Ovary (tissue), 10 donors: Measurements from ENCODE around the gene POMGNT1. TPM values are rescaled to one million over a fixed set of nuclear protein-coding genes. Genes with fewer than 3 reads are reported as not detected.
"Not testable (repeated sequence)": the region's sequence is repeated elsewhere in the genome, so short reads cannot be mapped to it uniquely, and the experiment has no call there.

Experiments used
- DNase-seq, 5 donors: peaks; one replicate each; pipeline ENCODE4 v3.0.0-alpha.2; 2019 to 2020
- H3K27ac ChIP-seq, 2 donors: fragments of 200-600 bp; one replicate each; pipeline versions ENCODE4 v1.5.1 to v1.8.0; 2019 to 2022
- H3K27me3 ChIP-seq: fragments of 200-600 bp; one replicate; pipeline ENCODE4 v1.8.0; 2022
- H3K36me3 ChIP-seq: fragments of 200-600 bp; sonication (generic); one replicate; pipeline ENCODE4 v1.5.1; 2019
- H3K4me1 ChIP-seq: one replicate; pipeline ENCODE4 v1.8.1; 2013; ENCODE audit warnings: mild to moderate bottlenecking, moderate library complexity; ENCODE audit not compliant: insufficient read depth
- H3K4me3 ChIP-seq: fragments of 200-600 bp; sonication (generic); one replicate; pipeline ENCODE4 v1.5.1; 2017
- H3K9me3 ChIP-seq, 2 donors: fragments of 200-600 bp in 1 of 2; sonication (generic) in 1 of 2; one replicate each; pipeline versions ENCODE4 v1.5.1 to v1.8.1; 2013 to 2019; ENCODE audit warnings: mild to moderate bottlenecking in 1 of 2, moderate library complexity in 1 of 2
- EP300 ChIP-seq: sonication (generic); formaldehyde crosslinking; IDR thresholded peaks from one replicate; pipeline ENCODE4 v1.6.1; 2017; ENCODE audit warnings: antibody characterized with exemption
- POLR2A ChIP-seq: fragments of 450-650 bp; IDR thresholded peaks from one replicate; pipeline ENCODE4 v1.6.1; 2017; ENCODE audit warnings: antibody characterized with exemption, mild to moderate bottlenecking, moderate library complexity
- WGBS, 3 donors: extraction: QIAGEN DNeasy Blood & Tissue Kit in 1 of 3; methylation state at CpG; one replicate each; pipeline versions ENCODE4 v1.1.5 to v1.1.7; 2013 to 2017; 5-methylcytosine and 5-hydroxymethylcytosine counted together
- intact Hi-C, 4 donors: fragments of 100-400 bp; cut with DNase I; formaldehyde crosslinking; loops; one replicate each; pipeline versions ENCODE4 v1.11.0 to v1.15.1; 2022 to 2023
- long read RNA-seq, 3 donors: library from polyadenylated mRNA in 2 of 3; unstranded in 2 of 3; transcript quantifications; one replicate each; pipeline ENCODE4 v2.0.0 and lab custom pipeline, GENCODE V29; 2021 to 2026
- polyA plus RNA-seq, 2 donors: library from polyadenylated mRNA; stranded (reverse); fragments of 200-250 nt in 1 of 2; fragments of 350-450 nt in 1 of 2; fragmentation: Illumina TruSeq in 1 of 2; extraction: RNeasy Lipid Tissue Mini Kit (QIAGEN cat#74804) in 1 of 2; gene quantifications; one replicate each; pipeline ENCODE4 v1.2.3, GENCODE V29; 2013 to 2014
- total RNA-seq, 7 donors: library from RNA; depleted of rRNA in 2 of 7; stranded (reverse); fragments of >200 nt in 2 of 7; fragmentation: NEBNext Ultra II Directional in 3 of 7; extraction: Animal tissue kit (Norgen Biotek cat#: 25700) in 3 of 7; gene quantifications; one replicate each; pipeline versions ENCODE4 v1.1.0 to v1.2.4, GENCODE V29; 2016 to 2023
- TF ChIP-seq, protein P1 (sequence below), 3 donors: fragments of 450-650 bp in 2 of 3; fragments of 200-600 bp in 1 of 3; IDR thresholded peaks; one replicate each; pipeline versions ENCODE4 v1.5.1 to v1.8.0; 2016 to 2022; ENCODE audit warnings: antibody characterized with exemption in 3 of 3, mild to moderate bottlenecking in 1 of 3
- donor health status: DM: no; HTN: no; CAD: no; lungs with moderate emphysema.
- donor health status: DM: no; HTN: no; CAD: no.
- donor health status: Bipolar disorder and iron deficiency.
- donor health status: DM: yes; HTN: yes; CAD: no.
- donor health status: DM: no; HTN: no; CAD: no.
- donor health status: DM: yes; HTN: yes; CAD: no.

The POMGNT1 gene
- total RNA-seq (10 to 100 TPM; 19.1 to 49.2 (median 40.2) TPM), polyA plus RNA-seq (10 to 100 TPM; 27.6 to 42.1 TPM)
- long read RNA-seq, donor 1, partial matches to known transcripts: 5 of 12 reads
- long read RNA-seq, donor 1, other reads (novel, unspliced or antisense): 4 of 12 reads
- long read RNA-seq, donor 2, transcript POMGNT1-201 (22 exons, 2,728 nt): major isoform, 6 of 6 reads
- long read RNA-seq, donor 2, partial matches to known transcripts: 0 of 6 reads
- long read RNA-seq, donor 2, other reads (novel, unspliced or antisense): 0 of 6 reads
- long read RNA-seq, donor 3, transcript POMGNT1-201 (22 exons, 2,728 nt): major isoform, 17 of 56 reads
- long read RNA-seq, donor 3, partial matches to known transcripts: 7 of 56 reads
- long read RNA-seq, donor 3, other reads (novel, unspliced or antisense): 32 of 56 reads

DNA sequence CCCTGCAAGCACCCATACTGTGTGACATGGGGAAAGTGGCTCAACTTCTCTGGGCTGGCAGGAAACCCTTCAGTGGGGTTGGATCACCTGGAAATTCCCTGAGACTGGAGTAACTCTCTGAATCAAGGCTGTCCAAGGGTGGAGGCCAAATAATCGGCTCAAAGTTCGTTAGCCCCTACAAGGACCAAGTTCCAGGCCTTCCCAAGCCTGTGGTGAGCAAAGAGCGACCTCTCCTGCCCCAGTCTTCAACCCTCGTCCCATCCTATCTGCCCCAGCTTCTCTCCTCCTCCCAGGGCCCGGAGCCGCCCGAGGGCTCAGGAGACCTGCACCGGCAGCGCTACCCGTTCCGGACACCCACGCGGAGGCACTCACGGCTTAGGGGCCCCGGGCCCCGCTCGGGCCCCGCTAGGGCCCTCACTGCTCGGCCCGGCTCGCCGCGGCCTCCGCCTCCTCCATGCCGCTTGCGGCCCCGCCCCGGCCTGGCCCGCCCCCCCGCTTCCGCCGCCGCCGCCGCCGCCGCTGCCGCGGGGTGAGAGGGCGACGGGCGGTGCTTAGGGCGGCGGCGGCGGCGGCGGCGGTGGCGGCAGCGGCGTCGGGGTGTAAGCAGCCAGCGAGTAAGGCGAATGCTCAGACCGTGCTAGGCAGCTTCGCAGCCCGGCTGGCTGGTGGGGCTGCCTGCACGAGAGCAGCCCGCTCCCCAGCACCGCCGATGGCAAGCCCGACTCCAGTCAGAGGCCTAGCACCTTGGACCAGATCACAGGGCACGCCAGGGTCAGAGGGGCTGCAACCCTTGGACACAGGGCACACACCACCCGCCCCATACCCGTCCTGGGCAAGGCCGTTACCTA lies at the start of gene POMGNT1:
Gene POMGNT1 (minus strand): TSS at position 471 of the 848 bp plus-strand sequence. CDS start 613 bp downstream, outside the sequence.
- peaks cover 5% of the 10 kb centered on the region for H3K4me1 ChIP-seq
- intact Hi-C loops: no loop called here
- 0 to 1% (median 0%) methylated on average over 30 to 66 of the region's 67 CpGs for WGBS, 3 donors
- TF ChIP-seq POLR2A (no peak), EP300 (no peak)
- TF ChIP-seq, protein P1, sequence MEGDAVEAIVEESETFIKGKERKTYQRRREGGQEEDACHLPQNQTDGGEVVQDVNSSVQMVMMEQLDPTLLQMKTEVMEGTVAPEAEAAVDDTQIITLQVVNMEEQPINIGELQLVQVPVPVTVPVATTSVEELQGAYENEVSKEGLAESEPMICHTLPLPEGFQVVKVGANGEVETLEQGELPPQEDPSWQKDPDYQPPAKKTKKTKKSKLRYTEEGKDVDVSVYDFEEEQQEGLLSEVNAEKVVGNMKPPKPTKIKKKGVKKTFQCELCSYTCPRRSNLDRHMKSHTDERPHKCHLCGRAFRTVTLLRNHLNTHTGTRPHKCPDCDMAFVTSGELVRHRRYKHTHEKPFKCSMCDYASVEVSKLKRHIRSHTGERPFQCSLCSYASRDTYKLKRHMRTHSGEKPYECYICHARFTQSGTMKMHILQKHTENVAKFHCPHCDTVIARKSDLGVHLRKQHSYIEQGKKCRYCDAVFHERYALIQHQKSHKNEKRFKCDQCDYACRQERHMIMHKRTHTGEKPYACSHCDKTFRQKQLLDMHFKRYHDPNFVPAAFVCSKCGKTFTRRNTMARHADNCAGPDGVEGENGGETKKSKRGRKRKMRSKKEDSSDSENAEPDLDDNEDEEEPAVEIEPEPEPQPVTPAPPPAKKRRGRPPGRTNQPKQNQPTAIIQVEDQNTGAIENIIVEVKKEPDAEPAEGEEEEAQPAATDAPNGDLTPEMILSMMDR (IDR thresholded peaks at IDR 0.05): no peak
- H3K27me3 ChIP-seq: no peaks in the 10 kb centered on the region
- H3K27ac ChIP-seq: peak within 1 kb of the TSS; percentile 60 to 63
- peak; percentile 62 to 81 (median 71) for DNase-seq
- no peaks in the 10 kb centered on the region for H3K9me3 ChIP-seq
- H3K36me3 ChIP-seq: no peaks in the 10 kb centered on the region
- H3K4me3 ChIP-seq: peak within 1 kb of the TSS; percentile 78

DNA sequence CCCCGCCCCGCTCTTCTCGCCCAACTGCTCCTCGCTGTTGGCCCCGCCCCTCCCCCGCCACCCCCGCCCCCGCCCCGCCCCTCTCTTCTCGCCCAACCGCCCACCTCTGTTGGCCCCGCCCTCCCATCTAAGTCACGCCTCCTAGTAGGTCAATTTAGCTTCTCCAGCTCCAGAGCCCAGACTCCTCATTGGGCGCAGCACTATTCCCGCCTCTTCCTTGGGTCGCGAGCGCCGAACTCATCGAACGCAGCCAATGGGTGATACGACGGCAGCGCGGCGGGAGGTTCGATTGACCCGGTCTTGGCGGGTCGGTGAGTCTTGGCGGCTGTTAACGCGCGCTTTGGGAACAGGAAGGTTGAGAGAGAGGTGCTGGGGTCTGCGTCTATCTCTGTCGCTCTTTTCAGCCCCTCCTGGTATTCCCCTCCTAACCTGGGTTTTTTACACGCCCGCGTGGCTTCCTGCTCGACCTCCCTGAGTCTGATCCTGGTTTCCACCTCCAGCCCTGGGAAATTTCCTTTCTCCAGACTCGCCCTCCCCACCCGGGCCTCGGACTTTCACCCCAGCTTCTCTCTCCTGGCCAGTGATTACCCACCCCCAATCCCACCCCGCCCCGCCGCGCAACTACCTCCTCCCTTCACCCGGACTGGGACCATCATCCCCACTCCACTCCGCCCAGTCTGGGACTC lies 49.3 kb upstream of the POMGNT1 start, which contains the start of gene RAD54L:
Gene RAD54L (plus strand): TSS at position 328 of the 686 bp plus-strand sequence. CDS start 643 bp downstream, outside the sequence.
- Histone ChIP-seq H3K27ac (peak within 1 kb of the TSS in 1 of 2 donors; percentile 31), H3K4me1 (peaks cover 3% of the 10 kb centered on the region), H3K27me3 (no peaks in the 10 kb centered on the region), H3K9me3 (no peaks in the 10 kb centered on the region), H3K4me3 (peak within 1 kb of the TSS; percentile 61), H3K36me3 (no peaks in the 10 kb centered on the region)
- DNase-seq: peak; percentile 97 to 98 (median 98)
- intact Hi-C loops: no loop called here
- TF ChIP-seq EP300 (no peak), POLR2A (no peak)
- TF ChIP-seq, protein P1 (IDR thresholded peaks at IDR 0.05): no peak
- WGBS, 3 donors: 1 to 3% (median 2%) methylated on average over 43 to 49 of the region's 49 CpGs

DNA sequence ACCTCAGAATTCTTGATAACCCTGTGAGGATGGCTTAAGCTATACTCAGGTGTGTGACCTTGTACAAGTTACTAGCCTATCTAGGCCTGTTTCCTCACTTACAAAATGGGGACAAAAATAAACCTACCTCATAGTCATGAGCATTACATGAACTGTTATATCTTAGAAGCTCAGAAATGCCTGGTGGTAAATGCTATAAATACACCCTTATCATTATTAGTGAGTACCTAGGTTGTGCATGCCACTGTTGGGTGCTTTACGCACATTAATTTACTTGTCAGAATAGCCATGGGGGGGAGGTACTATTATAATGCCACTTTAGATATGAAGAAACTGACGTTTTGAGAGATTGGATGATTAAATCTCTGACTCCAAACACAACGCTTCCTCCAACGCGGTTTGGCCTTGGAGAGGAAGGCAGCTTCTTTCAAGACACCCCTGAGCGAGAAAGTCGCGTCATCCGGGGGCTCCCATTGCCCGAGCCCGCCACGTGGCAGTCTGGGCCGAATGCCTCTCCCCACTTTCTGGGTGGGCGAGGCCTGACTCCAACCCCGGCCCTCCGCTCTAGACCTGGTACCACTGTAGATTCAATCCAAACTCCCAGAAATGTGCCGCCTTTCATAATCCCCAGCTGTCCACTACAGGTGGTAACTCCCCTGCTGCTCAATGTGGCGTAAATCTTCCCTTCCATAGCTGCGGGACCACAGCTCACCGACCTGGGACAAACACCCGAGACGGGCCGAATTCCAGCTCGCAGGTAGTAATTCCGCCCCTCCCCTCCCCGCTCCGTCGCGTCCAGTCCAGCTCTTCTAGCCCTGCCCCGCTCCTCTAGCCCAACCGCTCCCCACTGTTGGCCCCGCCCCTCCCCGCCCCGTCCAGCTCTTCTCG lies 48.6 kb upstream of the POMGNT1 start:
- DNase-seq: peak in 3 of 5 donors; percentile 57 to 77 (median 70)
- peak overlapping the region in 1 of 2 donors; percentile 31 for H3K27ac ChIP-seq
- H3K9me3 ChIP-seq: no peaks in the 10 kb centered on the region
- no peaks in the 10 kb centered on the region for H3K27me3 ChIP-seq
- TF ChIP-seq, protein P1 (IDR thresholded peaks at IDR 0.05): no peak
- no peak for TF ChIP-seq EP300
- no peak for TF ChIP-seq POLR2A
- H3K4me3 ChIP-seq: peak overlapping the region; percentile 61
- WGBS, 3 donors: 1 to 5% (median 2%) methylated on average over 35 of the region's 35 CpGs
- H3K36me3 ChIP-seq: no peaks in the 10 kb centered on the region
- peaks cover 3% of the 10 kb centered on the region for H3K4me1 ChIP-seq
- intact Hi-C loops: no loop called here

DNA sequence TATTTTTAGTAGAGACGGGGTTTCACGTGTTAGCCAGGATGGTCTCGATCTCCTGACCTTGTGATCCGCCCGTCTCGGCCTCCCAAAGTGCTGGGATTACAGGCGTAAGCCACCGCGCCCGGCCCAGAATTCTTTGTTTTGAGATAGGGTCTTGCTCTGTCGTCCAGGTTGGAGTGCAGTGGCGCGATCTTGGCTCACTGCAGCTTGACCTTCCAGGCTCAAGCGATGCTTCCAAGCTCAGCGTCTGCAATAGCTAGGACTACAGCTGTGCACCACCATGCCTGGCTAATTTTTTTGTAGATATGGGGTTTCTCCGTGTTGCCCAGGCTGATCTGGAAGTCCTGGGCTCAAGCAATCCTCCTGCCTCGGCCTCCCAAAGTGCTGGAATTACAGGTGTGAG lies 47.9 kb upstream of the POMGNT1 start:
- H3K4me1 ChIP-seq, H3K36me3 ChIP-seq, H3K27me3 ChIP-seq, H3K4me3 ChIP-seq, H3K9me3 ChIP-seq, H3K27ac ChIP-seq, intact Hi-C loops: not testable (repeated sequence)
- peak in 4 of 5 donors; percentile 18 to 48 (median 42) for DNase-seq
- WGBS, 3 donors: 85 to 92% (median 87%) methylated on average over 17 of the region's 17 CpGs
